ENCODE data around the gene CHPF.

CHPF gene

DNA sequence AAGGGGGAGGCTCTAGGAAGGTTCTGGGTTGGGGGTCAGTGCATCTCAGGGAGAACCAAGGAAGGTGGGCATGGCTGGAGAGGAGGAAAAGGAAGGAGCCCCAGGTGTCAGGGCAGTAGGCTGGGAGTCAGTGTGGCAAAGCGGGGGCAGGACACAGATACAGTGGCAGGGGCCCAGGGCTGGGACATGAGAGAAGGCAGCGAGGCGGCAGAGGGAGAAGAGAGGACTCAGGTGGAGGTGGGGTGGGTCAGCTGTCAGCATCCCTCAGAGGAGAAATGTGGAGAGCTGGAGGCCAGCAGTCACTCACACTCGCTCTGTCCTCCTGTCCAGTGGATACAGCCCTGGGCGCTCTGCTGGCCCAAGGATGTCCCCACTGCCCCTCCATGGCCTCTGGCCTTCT lies 50.5 kb downstream of the CHPF start:
- DNase-seq: no peak

DNA sequence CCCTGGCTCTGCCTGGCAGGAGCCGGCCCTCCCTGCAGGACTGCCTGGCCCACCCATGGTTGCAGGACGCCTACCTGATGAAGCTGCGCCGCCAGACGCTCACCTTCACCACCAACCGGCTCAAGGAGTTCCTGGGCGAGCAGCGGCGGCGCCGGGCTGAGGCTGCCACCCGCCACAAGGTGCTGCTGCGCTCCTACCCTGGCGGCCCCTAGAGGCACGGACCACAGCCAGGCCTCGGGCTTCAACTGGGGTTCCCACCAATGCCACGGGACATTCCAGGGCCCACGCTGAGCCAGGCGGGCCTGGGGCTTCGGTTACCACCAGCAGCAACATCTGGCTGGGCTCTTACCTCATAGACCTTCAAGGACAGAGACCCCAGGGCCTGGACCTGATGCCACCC lies 51.0 kb downstream of the CHPF start:
- no peak for DNase-seq

DNA sequence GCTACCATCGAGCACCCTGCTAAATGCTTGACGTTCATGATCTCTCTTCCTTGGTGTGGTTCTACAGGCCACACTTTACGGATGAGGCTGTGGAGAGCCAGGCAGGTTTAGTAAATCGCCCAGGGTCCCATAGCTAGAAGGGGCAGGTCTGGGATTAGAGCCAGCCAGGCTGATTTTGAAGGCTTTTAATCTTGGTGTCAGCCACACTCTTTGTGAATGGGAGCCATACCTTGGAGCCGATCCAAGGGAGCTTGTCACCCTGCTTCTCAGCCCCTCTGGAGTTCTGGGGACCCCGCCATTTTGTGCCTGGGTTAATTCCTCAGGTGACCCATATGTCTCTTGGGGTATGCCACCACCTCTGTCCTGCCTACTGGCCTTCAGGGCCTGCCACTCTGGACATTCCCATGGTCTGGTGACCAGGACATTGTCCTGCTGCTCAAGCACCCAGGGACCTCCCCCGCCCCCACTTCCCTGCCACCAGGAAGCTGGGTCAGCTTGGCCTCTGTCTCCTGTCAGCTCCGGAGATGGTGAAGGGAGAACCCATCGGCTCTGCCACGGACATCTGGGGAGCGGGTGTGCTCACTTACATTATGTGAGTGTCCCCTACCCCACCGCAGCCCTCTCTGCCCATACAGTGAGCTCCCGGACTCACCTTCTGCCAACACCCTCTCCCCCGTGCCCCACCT lies 52.2 kb downstream of the CHPF start:
- DNase-seq: no peak

DNA sequence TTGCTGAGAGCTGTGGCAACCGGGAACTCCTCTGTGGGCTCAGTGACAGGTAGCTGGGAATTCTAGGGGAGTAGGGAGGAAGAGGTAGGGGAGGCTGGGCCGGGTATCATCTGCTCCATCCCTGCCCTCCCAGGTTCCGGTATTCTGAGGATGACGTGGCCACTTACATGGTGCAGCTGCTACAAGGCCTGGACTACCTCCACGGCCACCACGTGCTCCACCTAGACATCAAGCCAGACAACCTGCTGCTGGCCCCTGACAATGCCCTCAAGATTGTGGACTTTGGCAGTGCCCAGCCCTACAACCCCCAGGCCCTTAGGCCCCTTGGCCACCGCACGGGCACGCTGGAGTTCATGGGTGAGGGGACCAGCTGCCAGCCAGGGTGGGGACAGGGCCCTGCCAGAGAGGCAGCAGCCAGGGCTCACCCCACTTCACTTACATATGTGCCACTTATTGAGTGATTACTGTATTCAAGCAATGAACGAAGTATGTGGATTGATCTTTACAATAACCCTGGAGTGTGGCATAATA lies 52.9 kb downstream of the CHPF start:
- no peak for DNase-seq

DNA sequence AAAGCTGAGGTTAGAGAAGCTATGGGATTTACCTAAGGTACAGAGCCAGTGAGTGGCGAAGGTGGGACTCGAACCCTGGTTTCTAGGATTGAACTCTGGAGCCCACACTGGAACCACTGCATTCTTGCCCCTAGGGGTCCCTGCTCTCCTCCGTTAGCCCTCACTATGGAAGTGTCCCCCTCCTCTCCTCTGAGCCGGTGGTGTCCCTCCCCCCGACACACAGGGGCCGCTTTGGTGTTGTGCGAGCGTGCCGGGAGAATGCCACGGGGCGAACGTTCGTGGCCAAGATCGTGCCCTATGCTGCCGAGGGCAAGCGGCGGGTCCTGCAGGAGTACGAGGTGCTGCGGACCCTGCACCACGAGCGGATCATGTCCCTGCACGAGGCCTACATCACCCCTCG lies 53.4 kb downstream of the CHPF start:
- no peak for DNase-seq

DNA sequence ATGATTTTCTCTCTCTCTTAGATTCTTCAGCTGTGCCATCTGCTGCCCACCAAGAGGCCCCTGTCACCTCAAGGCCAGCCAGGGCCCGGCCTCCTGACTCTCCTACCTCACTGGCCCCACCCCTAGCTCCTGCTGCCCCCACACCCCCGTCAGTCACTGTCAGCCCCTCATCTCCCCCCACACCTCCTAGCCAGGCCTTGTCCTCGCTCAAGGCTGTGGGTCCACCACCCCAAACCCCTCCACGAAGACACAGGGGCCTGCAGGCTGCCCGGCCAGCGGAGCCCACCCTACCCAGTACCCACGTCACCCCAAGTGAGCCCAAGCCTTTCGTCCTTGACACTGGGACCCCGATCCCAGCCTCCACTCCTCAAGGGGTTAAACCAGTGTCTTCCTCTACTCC lies 54.3 kb downstream of the CHPF start:
- no peak for DNase-seq
